Smooth muscle cell (in vitro differentiated cells): ENCODE data around the gene ADGRD1. TPM values are rescaled to one million over a fixed set of nuclear protein-coding genes. Genes with fewer than 3 reads are reported as not detected.
"Not testable (repeated sequence)": the region's sequence is repeated elsewhere in the genome, so short reads cannot be mapped to it uniquely, and the experiment has no call there.

Experiments used
- DNase-seq: peaks from one replicate; lab custom pipeline; 2025; ENCODE audit not compliant: unreplicated experiment; lab: John Stamatoyannopoulos, UW
- H2AFZ ChIP-seq: fragments of 200-600 bp; sonication (generic); 2 replicates; pipeline ENCODE4 v1.6.0; 2016; ENCODE audit warnings: antibody characterized with exemption, low read depth, mild to moderate bottlenecking
- H3F3A ChIP-seq: fragments of 200-600 bp; sonication (generic); 2 replicates; pipeline ENCODE4 v1.6.0; 2017; ENCODE audit warnings: antibody characterized with exemption, low read depth
- H3K27ac ChIP-seq: fragments of 200-600 bp; sonication (generic); 2 replicates; pipeline ENCODE4 v1.5.1; 2016; ENCODE audit warnings: low read depth, mild to moderate bottlenecking
- H3K27me3 ChIP-seq: fragments of 200-600 bp; sonication (generic); 2 replicates; pipeline ENCODE4 v1.6.1; 2016; ENCODE audit warnings: low read depth, mild to moderate bottlenecking
- H3K36me3 ChIP-seq: fragments of 200-600 bp; sonication (generic); 2 replicates; pipeline ENCODE4 v1.5.1; 2016; ENCODE audit warnings: low read depth
- H3K4me1 ChIP-seq: fragments of 200-600 bp; sonication (generic); 2 replicates; pipeline ENCODE4 v1.5.1; 2016; ENCODE audit warnings: low read depth
- H3K4me2 ChIP-seq: fragments of 200-600 bp; sonication (generic); 2 replicates; pipeline ENCODE4 v1.6.0; 2016; ENCODE audit warnings: mild to moderate bottlenecking
- H3K4me3 ChIP-seq: fragments of 200-600 bp; sonication (generic); 2 replicates; pipeline ENCODE4 v1.5.1; 2016; ENCODE audit warnings: mild to moderate bottlenecking
- H3K79me2 ChIP-seq: fragments of 200-600 bp; sonication (generic); 2 replicates; pipeline ENCODE4 v1.6.0; 2016; ENCODE audit warnings: low read depth, mild to moderate bottlenecking
- H3K9ac ChIP-seq: fragments of 200-600 bp; sonication (generic); 2 replicates; pipeline ENCODE4 v1.6.0; 2016; ENCODE audit warnings: low read depth
- H3K9me3 ChIP-seq: fragments of 200-600 bp; sonication (generic); replicated peaks from 2 replicates; pipeline ENCODE4 v1.5.1; 2016; ENCODE audit warnings: low read depth
- H4K20me1 ChIP-seq: fragments of 200-600 bp; sonication (generic); 2 replicates; pipeline ENCODE4 v1.6.0; 2016; ENCODE audit warnings: low read depth
- WGBS: methylation state at CpG from one replicate; pipeline ENCODE4 v1.1.7; 2016; ENCODE audit warnings: low lambda C conversion rate; 5-methylcytosine and 5-hydroxymethylcytosine counted together
- polyA plus RNA-seq: library from polyadenylated mRNA; unstranded; fragments of >200 nt; fragmentation: Nextera tagmentation; extraction: Ambion mirVana; gene quantifications from 2 replicates; pipeline ENCODE4 v1.2.1, GENCODE V29; 2016
- total RNA-seq: library from RNA; depleted of rRNA; stranded (reverse); fragments of >200 nt; gene quantifications from 2 replicates; pipeline ENCODE4 v1.2.3, GENCODE V29; 2014
- TF ChIP-seq, protein P1 (sequence below): fragments of 200-600 bp; sonication (generic); IDR thresholded peaks from 2 replicates; pipeline ENCODE4 v1.5.1; 2017; ENCODE audit warnings: borderline replicate concordance, mild to moderate bottlenecking, antibody characterized with exemption; ENCODE audit not compliant: insufficient read depth, poor library complexity, severe bottlenecking

ADGRD1 gene
- total and polyA plus RNA-seq, 2 experiments from 2014 or later = 0.14 TPM; not detected in 1

- 77% methylated on average over 2 of the region's 2 CpGs for WGBS
- H3K27me3 ChIP-seq = no peaks in the 10 kb centered on the region
- no peak overlapping the region for H3K4me2 ChIP-seq
- no peak overlapping the region for H3K27ac ChIP-seq
- H3K9me3 ChIP-seq = no peaks in the 10 kb centered on the region
- H3K4me3 ChIP-seq = no peak overlapping the region
- DNase-seq = no peak
- no peak overlapping the region for H2AFZ ChIP-seq
- H3K9ac ChIP-seq = no peak overlapping the region
- H4K20me1 ChIP-seq = no peaks in the 10 kb centered on the region
- TF ChIP-seq, protein P1, sequence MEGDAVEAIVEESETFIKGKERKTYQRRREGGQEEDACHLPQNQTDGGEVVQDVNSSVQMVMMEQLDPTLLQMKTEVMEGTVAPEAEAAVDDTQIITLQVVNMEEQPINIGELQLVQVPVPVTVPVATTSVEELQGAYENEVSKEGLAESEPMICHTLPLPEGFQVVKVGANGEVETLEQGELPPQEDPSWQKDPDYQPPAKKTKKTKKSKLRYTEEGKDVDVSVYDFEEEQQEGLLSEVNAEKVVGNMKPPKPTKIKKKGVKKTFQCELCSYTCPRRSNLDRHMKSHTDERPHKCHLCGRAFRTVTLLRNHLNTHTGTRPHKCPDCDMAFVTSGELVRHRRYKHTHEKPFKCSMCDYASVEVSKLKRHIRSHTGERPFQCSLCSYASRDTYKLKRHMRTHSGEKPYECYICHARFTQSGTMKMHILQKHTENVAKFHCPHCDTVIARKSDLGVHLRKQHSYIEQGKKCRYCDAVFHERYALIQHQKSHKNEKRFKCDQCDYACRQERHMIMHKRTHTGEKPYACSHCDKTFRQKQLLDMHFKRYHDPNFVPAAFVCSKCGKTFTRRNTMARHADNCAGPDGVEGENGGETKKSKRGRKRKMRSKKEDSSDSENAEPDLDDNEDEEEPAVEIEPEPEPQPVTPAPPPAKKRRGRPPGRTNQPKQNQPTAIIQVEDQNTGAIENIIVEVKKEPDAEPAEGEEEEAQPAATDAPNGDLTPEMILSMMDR = no peak
- no peaks in the 10 kb centered on the region for H3K4me1 ChIP-seq
- H3F3A ChIP-seq = no peaks in the 10 kb centered on the region
- H3K36me3 ChIP-seq = no peaks in the 10 kb centered on the region
- no peaks in the 10 kb centered on the region for H3K79me2 ChIP-seq
Measured at GRCh38 chr12:130936561-130936960, 17.1 kb upstream of the ADGRD1 start.

- 91% methylated on average over 2 of the region's 2 CpGs for WGBS
- no peaks in the 10 kb centered on the region for H3K27me3 ChIP-seq
- no peak for DNase-seq
- H3F3A ChIP-seq = no peaks in the 10 kb centered on the region
- no peak overlapping the region for H3K27ac ChIP-seq
- no peaks in the 10 kb centered on the region for H3K79me2 ChIP-seq
- H3K4me3 ChIP-seq = no peak overlapping the region
- H2AFZ ChIP-seq = no peak overlapping the region
- no peaks in the 10 kb centered on the region for H4K20me1 ChIP-seq
- TF ChIP-seq, protein P1 = no peak
- H3K9me3 ChIP-seq = no peaks in the 10 kb centered on the region
- no peak overlapping the region for H3K9ac ChIP-seq
- H3K36me3 ChIP-seq = no peaks in the 10 kb centered on the region
- no peaks in the 10 kb centered on the region for H3K4me1 ChIP-seq
- no peak overlapping the region for H3K4me2 ChIP-seq
Measured at GRCh38 chr12:130937063-130937462, 16.6 kb upstream of the ADGRD1 start.

- not testable (repeated sequence) for H3K27me3 ChIP-seq, H3K36me3 ChIP-seq, H3K4me2 ChIP-seq, H3K79me2 ChIP-seq, H3K4me1 ChIP-seq, H4K20me1 ChIP-seq, H3K9me3 ChIP-seq, H3K4me3 ChIP-seq, H3F3A ChIP-seq, H3K27ac ChIP-seq, DNase-seq, H3K9ac ChIP-seq, H2AFZ ChIP-seq
- 96% methylated on average over 3 of the region's 3 CpGs for WGBS
Measured at GRCh38 chr12:130937546-130937945, 16.2 kb upstream of the ADGRD1 start.

GRCh38 chr12:130938186-130938585 lies 15.5 kb upstream of the ADGRD1 start:
- TF ChIP-seq, protein P1 = no peak
- no peak overlapping the region for H3K4me2 ChIP-seq
- no peaks in the 10 kb centered on the region for H4K20me1 ChIP-seq
- H2AFZ ChIP-seq = no peak overlapping the region
- no peaks in the 10 kb centered on the region for H3K79me2 ChIP-seq
- no peak overlapping the region for H3K9ac ChIP-seq
- no peak for DNase-seq
- H3K4me1 ChIP-seq = no peaks in the 10 kb centered on the region
- H3K9me3 ChIP-seq = no peaks in the 10 kb centered on the region
- no peaks in the 10 kb centered on the region for H3K27me3 ChIP-seq
- H3K27ac ChIP-seq = no peak overlapping the region
- no peak overlapping the region for H3K4me3 ChIP-seq
- no peaks in the 10 kb centered on the region for H3K36me3 ChIP-seq
- H3F3A ChIP-seq = no peaks in the 10 kb centered on the region
